GM11168 (cell line): ENCODE results near the gene IFT25.

Experiments
- in situ Hi-C: fragments of 300-500 bp; cut with MboI; formaldehyde crosslinking; loops from one replicate; pipeline ENCODE4 v1.12.0; 2022; ENCODE audit warnings: low sequenced_read_pairs; ENCODE audit not compliant: unreplicated experiment

Gene IFT25

GRCh38 chr1:53934170-53934765, 11.2 kb downstream of the IFT25 start:
- in situ Hi-C loops = no loop called here

DNA sequence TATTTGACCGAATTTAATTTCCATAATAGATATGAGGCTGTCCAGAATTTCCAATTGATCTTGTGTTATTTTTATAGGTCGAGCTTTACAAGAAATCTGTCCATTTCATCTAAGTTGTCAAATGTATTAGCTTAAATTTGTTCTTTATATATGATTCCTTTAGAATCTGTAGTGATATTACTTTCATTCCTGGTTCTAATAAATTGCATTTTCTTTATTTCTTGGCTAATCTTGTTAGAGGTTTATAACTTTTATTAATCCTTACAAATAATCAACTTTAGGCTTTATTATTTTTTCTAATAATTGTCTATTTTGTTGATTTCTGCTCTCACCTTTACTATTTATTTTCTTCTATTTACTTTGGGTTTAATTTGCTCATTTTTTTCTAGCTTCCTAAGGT, 14.0 kb downstream of the IFT25 start:
- in situ Hi-C loops = no loop called here

DNA sequence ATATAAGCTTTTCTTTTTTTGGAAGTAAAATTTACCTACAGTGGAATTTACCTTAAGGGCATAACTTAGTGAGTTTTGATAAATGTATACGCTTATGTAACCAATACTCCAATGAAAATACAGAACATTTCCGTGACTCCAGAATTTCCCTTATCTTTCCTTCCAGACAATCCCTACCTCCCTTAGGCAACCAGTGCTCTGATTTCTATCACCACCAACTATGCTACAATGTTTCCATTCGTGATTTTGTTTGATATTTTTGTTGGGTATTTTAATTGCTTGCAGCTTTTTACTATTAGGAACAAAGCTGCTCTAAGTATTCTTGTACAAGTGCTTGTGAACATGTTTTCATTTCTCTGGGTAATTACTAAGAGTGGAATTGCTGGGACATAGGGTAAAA, 14.6 kb downstream of the IFT25 start:
- in situ Hi-C loops = no loop called here

GRCh38 chr1:53929246-53929960, 16.1 kb downstream of the IFT25 start:
- in situ Hi-C loops = no loop called here

DNA sequence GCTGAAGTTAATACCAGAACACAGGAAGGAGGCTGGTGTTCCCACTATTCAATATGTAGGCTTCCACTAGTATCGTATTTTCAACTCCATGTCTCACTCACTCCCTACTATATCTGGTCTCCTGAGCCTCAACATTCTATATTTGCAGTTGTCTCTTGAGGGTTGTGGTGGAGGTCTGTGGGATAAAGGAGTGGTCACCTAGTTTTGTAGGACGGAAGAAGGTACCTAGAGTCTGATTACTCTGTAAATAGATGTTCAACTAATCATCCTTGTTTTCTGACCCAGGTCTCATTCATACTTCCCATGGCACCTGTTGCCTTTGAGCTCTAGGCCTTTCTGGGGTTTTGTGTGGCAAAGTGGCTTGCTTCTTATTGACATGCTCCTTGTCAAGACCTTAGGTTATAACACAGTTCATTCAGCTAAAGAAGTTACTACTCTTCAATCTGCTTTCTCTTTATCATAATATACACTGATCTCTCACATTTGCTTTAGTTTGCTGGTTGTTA, 18.1 kb downstream of the IFT25 start:
- in situ Hi-C loops = no loop called here

DNA sequence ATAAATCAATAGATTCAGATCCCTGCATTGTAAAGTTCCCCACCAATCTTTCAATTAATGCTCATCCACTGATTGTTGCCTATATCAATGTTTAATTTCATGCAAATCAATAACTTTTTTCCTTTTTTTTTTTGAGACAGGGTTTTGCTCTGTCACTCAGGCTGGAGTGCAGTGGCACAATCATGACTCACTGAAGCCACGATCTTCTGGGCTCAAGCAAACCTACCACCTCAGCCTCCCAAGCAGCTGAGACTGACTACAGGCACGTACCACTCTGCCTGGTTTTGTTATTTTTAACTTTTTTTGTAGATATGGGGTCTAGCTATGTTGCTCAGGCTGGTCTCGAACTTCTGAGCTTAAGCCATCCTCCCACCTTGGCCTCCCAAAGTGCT, 25.8 kb downstream of the IFT25 start:
- in situ Hi-C loops = no loop called here

DNA sequence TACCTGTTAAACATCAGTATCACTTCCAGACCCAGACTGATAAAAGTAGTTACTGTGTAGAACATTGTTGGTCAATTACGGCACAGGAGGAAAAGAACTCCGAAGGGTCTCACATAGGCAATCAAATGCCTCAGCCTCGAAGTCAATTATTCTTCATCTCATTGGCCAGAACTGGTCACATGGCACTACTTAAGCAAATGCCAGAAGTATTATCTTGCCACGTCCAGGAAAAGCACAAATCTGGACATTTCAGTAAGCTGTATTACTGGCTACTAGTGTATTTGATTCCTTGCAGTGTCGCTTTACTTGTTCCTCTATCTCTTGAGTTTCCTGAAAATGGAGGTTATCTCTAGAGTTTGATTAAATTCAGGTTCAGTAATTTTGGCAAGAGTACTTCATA, 27.2 kb downstream of the IFT25 start:
- in situ Hi-C loops = no loop called here

GRCh38 chr1:53913352-53914033, 32.0 kb downstream of the IFT25 start:
- in situ Hi-C loops = no loop called here

GRCh38 chr1:53911442-53911841, 34.1 kb downstream of the IFT25 start:
- in situ Hi-C loops = no loop called here

DNA sequence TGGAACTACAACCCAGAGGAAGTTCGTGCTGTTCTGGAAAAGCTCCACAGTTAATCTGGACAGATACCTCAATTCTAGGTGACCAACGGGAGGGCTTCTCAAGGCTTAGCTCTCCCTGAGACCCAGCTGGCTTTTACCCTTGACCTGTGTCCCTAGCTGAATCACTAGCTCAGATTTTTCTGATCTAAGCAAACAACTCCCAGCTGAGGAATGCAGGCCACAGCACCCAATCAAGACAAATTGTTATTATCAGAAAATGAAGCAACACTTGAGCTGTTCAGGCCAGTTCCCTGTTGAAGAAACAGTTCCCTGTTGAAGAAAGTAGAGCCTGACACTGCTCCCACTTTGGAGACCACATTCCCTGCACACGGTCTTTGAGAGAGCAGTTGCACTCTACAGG, 35.6 kb downstream of the IFT25 start:
- in situ Hi-C loops = no loop called here

GRCh38 chr1:53906121-53906520, 39.4 kb downstream of the IFT25 start:
- in situ Hi-C loops = no loop called here

DNA sequence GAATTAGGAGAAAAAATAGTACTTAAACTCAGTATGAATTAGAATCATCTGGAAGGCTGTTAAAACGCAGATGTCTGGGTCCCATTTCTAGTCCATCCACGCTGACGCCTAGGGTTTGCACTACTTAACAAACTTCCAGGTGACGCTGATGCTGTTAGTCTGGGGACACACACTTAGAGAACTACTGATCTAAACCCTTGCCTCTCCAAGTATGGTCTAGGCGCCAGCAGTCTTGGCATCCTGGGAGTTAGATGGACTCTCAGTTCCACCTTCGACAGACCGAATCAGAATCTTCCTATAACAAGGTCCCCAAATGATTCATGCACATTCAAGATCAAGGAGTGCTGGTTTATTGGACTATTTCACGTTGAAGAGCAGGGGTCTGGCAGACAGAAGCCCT, 40.0 kb downstream of the IFT25 start:
- in situ Hi-C loops = no loop called here

GRCh38 chr1:53902235-53903138, 43.0 kb downstream of the IFT25 start:
- in situ Hi-C loops = no loop called here

DNA sequence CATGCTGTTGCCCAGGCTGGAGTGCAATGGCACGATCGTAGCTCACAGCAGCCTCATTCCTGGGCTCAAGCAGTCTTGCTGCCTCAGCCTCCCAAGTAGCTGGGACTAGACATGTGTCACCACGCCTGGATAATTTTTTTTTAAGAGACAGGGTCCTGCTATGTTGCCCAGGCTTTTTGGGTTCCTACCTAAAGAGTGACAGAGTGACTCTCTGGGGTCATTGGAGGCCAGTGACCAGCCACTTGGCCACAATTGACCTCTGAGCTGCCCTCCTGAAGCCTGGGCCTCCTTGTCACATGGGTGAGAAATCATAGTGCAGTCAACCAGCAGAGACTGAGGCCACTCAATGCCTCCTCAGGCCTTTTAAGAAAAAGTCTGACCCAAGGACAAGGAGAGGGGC, 45.8 kb downstream of the IFT25 start:
- in situ Hi-C loops = no loop called here

- in situ Hi-C loops = no loop called here
These were observed 46.3 kb downstream of the IFT25 start for GRCh38 chr1:53899206-53899628.

DNA sequence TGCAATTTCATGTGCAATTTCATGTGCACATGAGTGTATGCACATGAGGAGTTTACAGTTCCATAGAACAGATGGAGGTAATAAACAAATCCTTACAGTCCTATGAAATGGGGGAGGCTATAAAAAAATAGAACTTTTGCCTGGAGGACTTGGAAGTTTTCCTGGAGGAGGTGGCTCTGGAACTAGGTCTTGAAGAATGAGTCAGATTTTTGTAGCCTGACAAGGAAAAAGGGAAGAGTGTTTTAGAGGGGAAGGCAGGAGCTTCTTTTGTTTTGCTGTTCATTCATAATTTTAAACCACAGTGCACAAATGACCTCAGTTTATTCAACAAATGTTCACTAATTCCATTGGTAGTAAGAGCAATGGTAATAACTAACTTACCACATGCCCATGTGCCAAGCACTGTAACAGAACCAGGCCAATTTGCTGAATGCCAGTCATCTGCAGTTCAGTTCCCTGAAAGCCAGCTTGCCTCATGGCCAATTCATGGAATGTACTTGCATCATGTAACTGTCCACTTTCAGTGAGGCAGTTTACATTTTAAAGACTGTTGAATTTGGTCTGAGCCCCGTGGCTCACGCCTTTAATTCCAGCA, 48.8 kb downstream of the IFT25 start:
- in situ Hi-C loops = no loop called here

GRCh38 chr1:53895421-53895820, 50.1 kb downstream of the IFT25 start:
- in situ Hi-C loops = no loop called here

DNA sequence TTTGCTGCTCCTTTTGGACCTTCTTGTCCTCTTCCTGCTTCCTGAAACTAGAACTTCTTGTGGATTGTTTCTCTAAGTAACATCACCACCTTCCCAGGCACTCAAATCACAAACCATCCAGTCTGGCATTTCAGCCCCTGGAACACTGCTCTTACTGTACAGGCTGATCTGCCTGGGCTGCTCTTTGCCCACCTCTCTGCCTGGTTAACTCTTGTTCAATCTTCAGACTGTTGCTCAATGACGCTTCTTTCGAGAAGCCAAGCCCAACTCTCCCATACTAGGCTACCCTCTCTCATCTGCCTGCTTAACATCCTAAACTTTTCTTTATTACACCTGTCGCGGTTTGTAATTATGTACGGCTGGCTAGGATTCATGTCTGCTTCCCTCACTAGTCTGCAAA, 50.9 kb downstream of the IFT25 start:
- in situ Hi-C loops = no loop called here

- in situ Hi-C loops = no loop called here
These were observed 51.4 kb downstream of the IFT25 start, which contains the start of gene DIO1 for GRCh38 chr1:53893999-53894636. Gene DIO1, plus strand, starts transcription at chr1:53894187. Its CDS starts 24 bp downstream, at chr1:53894211.
